Stimulated activated naive CD8-positive, alpha-beta T cell treated with anti-CD3 and anti-CD28 coated beads, Interleukin-15, Interleukin-2, amounts not matched to agents 100 ng/mL and 50 ng/mL, for 24 hours (primary cell): ENCODE measurements around the gene GORASP1.

ENCODE experiments used
- H3K27ac Mint-ChIP-seq: one replicate; pipeline ENCODE4 v1.8.0; 2021; ENCODE audit warnings: mild to moderate bottlenecking, mixed read lengths
- H3K27me3 Mint-ChIP-seq: one replicate; pipeline ENCODE4 v1.8.0; 2021; ENCODE audit warnings: mixed read lengths
- H3K36me3 Mint-ChIP-seq: one replicate; pipeline ENCODE4 v1.8.0; 2021; ENCODE audit warnings: low read depth, mixed read lengths
- H3K4me1 Mint-ChIP-seq: one replicate; pipeline ENCODE4 v1.8.0; 2021; ENCODE audit warnings: low read depth, mixed read lengths
- H3K4me3 Mint-ChIP-seq: one replicate; pipeline ENCODE4 v1.8.0; 2021; ENCODE audit warnings: mild to moderate bottlenecking, mixed read lengths
- H3K9me3 Mint-ChIP-seq: one replicate; pipeline ENCODE4 v1.8.0; 2021; ENCODE audit warnings: mixed read lengths

The GORASP1 gene

GRCh38 chr3:39103791-39104552 is 3.5 kb downstream of the GORASP1 start:
- H3K4me1 Mint-ChIP-seq = peaks cover 37% of the 10 kb centered on the region
- no peaks in the 10 kb centered on the region for H3K27me3 Mint-ChIP-seq
- H3K9me3 Mint-ChIP-seq = no peaks in the 10 kb centered on the region
- H3K27ac Mint-ChIP-seq = no peak overlapping the region
- H3K36me3 Mint-ChIP-seq = no peaks in the 10 kb centered on the region
- no peak overlapping the region for H3K4me3 Mint-ChIP-seq

- H3K4me1 Mint-ChIP-seq = peaks cover 30% of the 10 kb centered on the region
- no peaks in the 10 kb centered on the region for H3K27me3 Mint-ChIP-seq
- H3K27ac Mint-ChIP-seq = no peak overlapping the region
- H3K36me3 Mint-ChIP-seq = no peaks in the 10 kb centered on the region
- H3K9me3 Mint-ChIP-seq = no peaks in the 10 kb centered on the region
- no peak overlapping the region for H3K4me3 Mint-ChIP-seq
Observed at GRCh38 chr3:39103324-39103693, 4.1 kb downstream of the GORASP1 start.

- H3K27me3 Mint-ChIP-seq = no peaks in the 10 kb centered on the region
- peaks cover 24% of the 10 kb centered on the region for H3K4me1 Mint-ChIP-seq
- no peaks in the 10 kb centered on the region for H3K9me3 Mint-ChIP-seq
- H3K27ac Mint-ChIP-seq = peak overlapping the region; percentile 57
- no peak overlapping the region for H3K4me3 Mint-ChIP-seq
- H3K36me3 Mint-ChIP-seq = no peaks in the 10 kb centered on the region
Observed at GRCh38 chr3:39102504-39103323, 4.7 kb downstream of the GORASP1 start.

GRCh38 chr3:39101022-39101689 is 6.3 kb downstream of the GORASP1 start:
- Mint-ChIP-seq H3K9me3 (no peaks in the 10 kb centered on the region), H3K27ac (no peak overlapping the region), H3K4me3 (no peak overlapping the region)

GRCh38 chr3:39100500-39100886 is 6.9 kb downstream of the GORASP1 start:
- Mint-ChIP-seq H3K27ac (no peak overlapping the region), H3K4me3 (no peak overlapping the region), H3K36me3 (peaks cover 11% of the 10 kb centered on the region), H3K27me3 (no peaks in the 10 kb centered on the region), H3K9me3 (no peaks in the 10 kb centered on the region), H3K4me1 (peaks cover 8% of the 10 kb centered on the region)

More at GRCh38 chr3:39101022-39101689, 6.3 kb downstream of the GORASP1 start:
- no peaks in the 10 kb centered on the region for H3K27me3 Mint-ChIP-seq
- H3K4me1 Mint-ChIP-seq = peaks cover 15% of the 10 kb centered on the region
- H3K36me3 Mint-ChIP-seq = peaks cover 4% of the 10 kb centered on the region

- Mint-ChIP-seq H3K4me3 (no peak overlapping the region), H3K4me1 (peaks cover 2% of the 10 kb centered on the region), H3K36me3 (peaks cover 16% of the 10 kb centered on the region), H3K27me3 (no peaks in the 10 kb centered on the region), H3K9me3 (no peaks in the 10 kb centered on the region), H3K27ac (peak overlapping the region; percentile 21)
Observed at GRCh38 chr3:39099738-39100499, 7.5 kb downstream of the GORASP1 start.

GRCh38 chr3:39099242-39099641 is 8.2 kb downstream of the GORASP1 start:
- no peaks in the 10 kb centered on the region for H3K4me1 Mint-ChIP-seq
- no peaks in the 10 kb centered on the region for H3K9me3 Mint-ChIP-seq
- peaks cover 21% of the 10 kb centered on the region for H3K36me3 Mint-ChIP-seq
- H3K27me3 Mint-ChIP-seq = no peaks in the 10 kb centered on the region
- H3K27ac Mint-ChIP-seq = no peak overlapping the region
- no peak overlapping the region for H3K4me3 Mint-ChIP-seq

GRCh38 chr3:39098473-39099000 is 8.9 kb downstream of the GORASP1 start:
- no peaks in the 10 kb centered on the region for H3K9me3 Mint-ChIP-seq
- no peak overlapping the region for H3K27ac Mint-ChIP-seq
- H3K4me3 Mint-ChIP-seq = no peak overlapping the region
- H3K4me1 Mint-ChIP-seq = no peaks in the 10 kb centered on the region
- H3K27me3 Mint-ChIP-seq = no peaks in the 10 kb centered on the region
- H3K36me3 Mint-ChIP-seq = peaks cover 28% of the 10 kb centered on the region

GRCh38 chr3:39097716-39098472 is 9.5 kb downstream of the GORASP1 start:
- H3K27me3 Mint-ChIP-seq = no peaks in the 10 kb centered on the region
- no peaks in the 10 kb centered on the region for H3K9me3 Mint-ChIP-seq
- H3K4me3 Mint-ChIP-seq = no peak overlapping the region
- peak overlapping the region; percentile 49 for H3K27ac Mint-ChIP-seq
- peaks cover 28% of the 10 kb centered on the region for H3K36me3 Mint-ChIP-seq
- no peaks in the 10 kb centered on the region for H3K4me1 Mint-ChIP-seq

GRCh38 chr3:39096775-39097174 is 10.7 kb downstream of the GORASP1 start:
- no peaks in the 10 kb centered on the region for H3K4me1 Mint-ChIP-seq
- no peaks in the 10 kb centered on the region for H3K27me3 Mint-ChIP-seq
- no peaks in the 10 kb centered on the region for H3K9me3 Mint-ChIP-seq
- H3K27ac Mint-ChIP-seq = peak overlapping the region; percentile 49
- H3K36me3 Mint-ChIP-seq = peaks cover 35% of the 10 kb centered on the region
- no peak overlapping the region for H3K4me3 Mint-ChIP-seq

GRCh38 chr3:39095778-39096177 is 11.6 kb downstream of the GORASP1 start:
- H3K27me3 Mint-ChIP-seq = no peaks in the 10 kb centered on the region
- H3K9me3 Mint-ChIP-seq = no peaks in the 10 kb centered on the region
- H3K4me3 Mint-ChIP-seq = no peak overlapping the region
- peaks cover 9% of the 10 kb centered on the region for H3K4me1 Mint-ChIP-seq
- peaks cover 35% of the 10 kb centered on the region for H3K36me3 Mint-ChIP-seq
- no peak overlapping the region for H3K27ac Mint-ChIP-seq

- Mint-ChIP-seq H3K4me3 (no peak overlapping the region), H3K27me3 (no peaks in the 10 kb centered on the region), H3K4me1 (peaks cover 13% of the 10 kb centered on the region), H3K27ac (peak overlapping the region; percentile 55), H3K9me3 (no peaks in the 10 kb centered on the region), H3K36me3 (peaks cover 41% of the 10 kb centered on the region)
Observed at GRCh38 chr3:39094851-39095677, 12.4 kb downstream of the GORASP1 start.

- Mint-ChIP-seq H3K4me3 (peak overlapping the region; percentile 6), H3K27ac (peak overlapping the region; percentile 13), H3K27me3 (no peaks in the 10 kb centered on the region), H3K4me1 (peaks cover 19% of the 10 kb centered on the region), H3K9me3 (no peaks in the 10 kb centered on the region), H3K36me3 (peaks cover 62% of the 10 kb centered on the region)
Observed at GRCh38 chr3:39090922-39091321, 16.5 kb downstream of the GORASP1 start.
